HepG2 (cell line): Measurements from ENCODE around the gene LIPC.

Experiments
- CTCF ChIP-seq: sonication (generic); formaldehyde crosslinking; IDR thresholded peaks from 2 replicates; pipeline ENCODE4 v1.5.0; 2020; ENCODE audit warnings: mild to moderate bottlenecking, missing genetic modification reagents, moderate library complexity
- POLR2AphosphoS2 ChIP-seq: IDR thresholded peaks from 2 replicates; pipeline ENCODE4 v1.6.1; 2011; ENCODE audit warnings: low read depth, low read length, improper control_type of control experiment
- XRCC5 ChIP-seq: fragments of 200-400 bp; formaldehyde crosslinking; optimal IDR thresholded peaks from 2 replicates; pipeline ENCODE3; 2017; ENCODE audit warnings: mild to moderate bottlenecking, low read length
- ZNF335 ChIP-seq: sonication (generic); formaldehyde crosslinking; IDR thresholded peaks from 2 replicates; pipeline ENCODE4 v1.4.0; 2020; ENCODE audit warnings: missing genetic modification reagents

GRCh38 chr15:58460872-58461271 lies 29.1 kb downstream of the LIPC start:
- no peak for TF ChIP-seq CTCF (CRISPR knock-in tag)
- TF ChIP-seq ZNF335 = no peak
- no peak for TF ChIP-seq POLR2AphosphoS2
- TF ChIP-seq XRCC5 = no peak
